ENCODE data around the gene DYRK2.
"Not testable (repeated sequence)": the region's sequence is repeated elsewhere in the genome, so short reads cannot be mapped to it uniquely, and the experiment has no call there.

The DYRK2 gene

GRCh38 chr12:67669217-67669933, 20.8 kb downstream of the DYRK2 start:
- no peak for DNase-seq (ENCODE audit: extremely low read depth in 1 of 2, low read depth in 1 of 2)

GRCh38 chr12:67669934-67670631, 21.5 kb downstream of the DYRK2 start:
- no peak for DNase-seq (ENCODE audit: extremely low read depth in 1 of 2, low read depth in 1 of 2)

- no peak for DNase-seq (ENCODE audit: extremely low read depth in 1 of 2, low read depth in 1 of 2)
Observed at GRCh38 chr12:67671419-67671818, 22.9 kb downstream of the DYRK2 start.

- DNase-seq (ENCODE audit: extremely low read depth in 1 of 2, low read depth in 1 of 2), result no peak
Observed at GRCh38 chr12:67671892-67672291, 23.3 kb downstream of the DYRK2 start.

GRCh38 chr12:67672507-67672906, 24.0 kb downstream of the DYRK2 start:
- not testable (repeated sequence) for DNase-seq (ENCODE audit: extremely low read depth in 1 of 2, low read depth in 1 of 2)

- DNase-seq (ENCODE audit: extremely low read depth in 1 of 2, low read depth in 1 of 2), result not testable (repeated sequence)
Observed at GRCh38 chr12:67673509-67673908, 25.0 kb downstream of the DYRK2 start.

- no peak for DNase-seq (ENCODE audit: extremely low read depth in 1 of 2, low read depth in 1 of 2)
Observed at GRCh38 chr12:67674417-67674816, 25.9 kb downstream of the DYRK2 start.

GRCh38 chr12:67676624-67677023, 28.1 kb downstream of the DYRK2 start:
- no peak for DNase-seq (ENCODE audit: extremely low read depth in 1 of 2, low read depth in 1 of 2)

GRCh38 chr12:67677166-67677565, 28.6 kb downstream of the DYRK2 start:
- DNase-seq (ENCODE audit: extremely low read depth in 1 of 2, low read depth in 1 of 2), result no peak

- no peak for DNase-seq (ENCODE audit: extremely low read depth in 1 of 2, low read depth in 1 of 2)
Observed at GRCh38 chr12:67681105-67681778, 32.7 kb downstream of the DYRK2 start.

GRCh38 chr12:67681941-67682620, 33.5 kb downstream of the DYRK2 start:
- no peak for DNase-seq (ENCODE audit: extremely low read depth in 1 of 2, low read depth in 1 of 2)

- no peak for DNase-seq (ENCODE audit: extremely low read depth in 1 of 2, low read depth in 1 of 2)
Observed at GRCh38 chr12:67689385-67689784, 40.8 kb downstream of the DYRK2 start.

- no peak for DNase-seq (ENCODE audit: extremely low read depth in 1 of 2, low read depth in 1 of 2)
Observed at GRCh38 chr12:67690656-67691055, 42.1 kb downstream of the DYRK2 start.

GRCh38 chr12:67691220-67691619, 42.7 kb downstream of the DYRK2 start:
- no peak for DNase-seq (ENCODE audit: extremely low read depth in 1 of 2, low read depth in 1 of 2)

GRCh38 chr12:67692135-67692534, 43.6 kb downstream of the DYRK2 start:
- DNase-seq (ENCODE audit: extremely low read depth in 1 of 2, low read depth in 1 of 2), result no peak

- DNase-seq (ENCODE audit: extremely low read depth in 1 of 2, low read depth in 1 of 2), result no peak
Observed at GRCh38 chr12:67692966-67693365, 44.4 kb downstream of the DYRK2 start.

GRCh38 chr12:67693894-67694293, 45.3 kb downstream of the DYRK2 start:
- no peak for DNase-seq (ENCODE audit: extremely low read depth in 1 of 2, low read depth in 1 of 2)

GRCh38 chr12:67694306-67694900, 45.9 kb downstream of the DYRK2 start:
- no peak for DNase-seq (ENCODE audit: extremely low read depth in 1 of 2, low read depth in 1 of 2)

- no peak for DNase-seq (ENCODE audit: extremely low read depth in 1 of 2, low read depth in 1 of 2)
Observed at GRCh38 chr12:67695974-67696373, 47.4 kb downstream of the DYRK2 start.

GRCh38 chr12:67697443-67697842, 48.9 kb downstream of the DYRK2 start:
- DNase-seq (ENCODE audit: extremely low read depth in 1 of 2, low read depth in 1 of 2), result no peak

- no peak for DNase-seq (ENCODE audit: extremely low read depth in 1 of 2, low read depth in 1 of 2)
Observed at GRCh38 chr12:67697967-67698366, 49.4 kb downstream of the DYRK2 start.

Measured in stimulated activated CD8-positive, alpha-beta memory T cell treated with anti-CD3 and anti-CD28 coated beads, Interleukin-7, amount 100 ng/mL, for 48 hours (primary cell).